Measurements from ENCODE around the gene PCSK2.
A peak's percentile ranks its signal among the peaks of the same experiment; 100 is the strongest.

PCSK2 gene

GRCh38 chr20:17480696-17481095 lies 253.9 kb downstream of the PCSK2 start:
- DNase-seq (ENCODE audit: low read depth), result no peak

- no peak for DNase-seq (ENCODE audit: low read depth)
These were observed 254.8 kb downstream of the PCSK2 start for GRCh38 chr20:17481661-17482060.

- DNase-seq (ENCODE audit: low read depth), result no peak
These were observed 255.7 kb downstream of the PCSK2 start for GRCh38 chr20:17482536-17482935.

- DNase-seq (ENCODE audit: low read depth), result no peak
These were observed 258.2 kb downstream of the PCSK2 start for GRCh38 chr20:17485017-17485416.

- DNase-seq (ENCODE audit: low read depth), result no peak
These were observed 262.2 kb downstream of the PCSK2 start for GRCh38 chr20:17488916-17489600.

GRCh38 chr20:17490501-17490900 lies 263.7 kb downstream of the PCSK2 start:
- DNase-seq (ENCODE audit: low read depth), result no peak

- DNase-seq (ENCODE audit: low read depth), result no peak
These were observed 264.2 kb downstream of the PCSK2 start for GRCh38 chr20:17491041-17491440.

GRCh38 chr20:17491488-17491887 lies 264.6 kb downstream of the PCSK2 start:
- no peak for DNase-seq (ENCODE audit: low read depth)

GRCh38 chr20:17493173-17493572 lies 266.3 kb downstream of the PCSK2 start:
- no peak for DNase-seq (ENCODE audit: low read depth)

- DNase-seq (ENCODE audit: low read depth), result no peak
These were observed 267.4 kb downstream of the PCSK2 start for GRCh38 chr20:17494201-17494600.

- no peak for DNase-seq (ENCODE audit: low read depth)
These were observed 269.0 kb downstream of the PCSK2 start for GRCh38 chr20:17495826-17496225.

GRCh38 chr20:17497821-17498580 lies 271.2 kb downstream of the PCSK2 start:
- DNase-seq (ENCODE audit: low read depth), result no peak

- DNase-seq (ENCODE audit: low read depth), result no peak
These were observed 271.8 kb downstream of the PCSK2 start for GRCh38 chr20:17498641-17499040.

- no peak for DNase-seq (ENCODE audit: low read depth)
These were observed 272.2 kb downstream of the PCSK2 start for GRCh38 chr20:17499041-17499440.

- no peak for DNase-seq (ENCODE audit: low read depth)
These were observed 273.4 kb downstream of the PCSK2 start for GRCh38 chr20:17500271-17500670.

GRCh38 chr20:17500826-17501225 lies 274.0 kb downstream of the PCSK2 start:
- DNase-seq (ENCODE audit: low read depth), result no peak

- DNase-seq (ENCODE audit: low read depth), result no peak
These were observed 274.9 kb downstream of the PCSK2 start for GRCh38 chr20:17501701-17502100.

GRCh38 chr20:17502105-17502504 lies 275.3 kb downstream of the PCSK2 start:
- DNase-seq (ENCODE audit: low read depth), result no peak

GRCh38 chr20:17503301-17504065 lies 276.6 kb downstream of the PCSK2 start:
- no peak for DNase-seq (ENCODE audit: low read depth)

GRCh38 chr20:17504066-17504897 lies 277.4 kb downstream of the PCSK2 start:
- DNase-seq (ENCODE audit: low read depth), result no peak

GRCh38 chr20:17504898-17505635 lies 278.2 kb downstream of the PCSK2 start:
- peak; percentile 22 for DNase-seq (ENCODE audit: low read depth)
